Measurements from ENCODE around the gene C10orf143.

DNA sequence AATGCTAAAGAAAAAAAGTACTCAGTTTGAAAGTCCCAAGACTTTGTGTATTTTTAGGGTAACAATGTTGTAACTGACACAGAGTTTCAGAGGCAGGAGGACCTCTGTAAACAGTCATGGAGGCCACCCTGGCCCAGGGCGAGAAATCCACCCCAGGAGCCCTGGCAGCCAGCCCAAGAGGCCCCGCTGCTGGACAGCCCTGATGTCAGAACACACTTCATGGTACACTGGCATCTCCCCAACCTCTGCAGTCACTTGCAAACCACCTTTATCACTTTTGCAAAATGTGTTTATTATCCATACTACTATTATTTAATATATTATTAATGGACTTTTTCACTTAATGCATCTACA, 30.2 kb downstream of the C10orf143 start:
- TF ChIP-seq POLR2A (IDR thresholded peaks at IDR 0.05) (no peak), POLR2AphosphoS5 (IDR thresholded peaks at IDR 0.05) (no peak), EP300 (IDR thresholded peaks at IDR 0.05) (no peak)
- TF ChIP-seq, protein P1, sequence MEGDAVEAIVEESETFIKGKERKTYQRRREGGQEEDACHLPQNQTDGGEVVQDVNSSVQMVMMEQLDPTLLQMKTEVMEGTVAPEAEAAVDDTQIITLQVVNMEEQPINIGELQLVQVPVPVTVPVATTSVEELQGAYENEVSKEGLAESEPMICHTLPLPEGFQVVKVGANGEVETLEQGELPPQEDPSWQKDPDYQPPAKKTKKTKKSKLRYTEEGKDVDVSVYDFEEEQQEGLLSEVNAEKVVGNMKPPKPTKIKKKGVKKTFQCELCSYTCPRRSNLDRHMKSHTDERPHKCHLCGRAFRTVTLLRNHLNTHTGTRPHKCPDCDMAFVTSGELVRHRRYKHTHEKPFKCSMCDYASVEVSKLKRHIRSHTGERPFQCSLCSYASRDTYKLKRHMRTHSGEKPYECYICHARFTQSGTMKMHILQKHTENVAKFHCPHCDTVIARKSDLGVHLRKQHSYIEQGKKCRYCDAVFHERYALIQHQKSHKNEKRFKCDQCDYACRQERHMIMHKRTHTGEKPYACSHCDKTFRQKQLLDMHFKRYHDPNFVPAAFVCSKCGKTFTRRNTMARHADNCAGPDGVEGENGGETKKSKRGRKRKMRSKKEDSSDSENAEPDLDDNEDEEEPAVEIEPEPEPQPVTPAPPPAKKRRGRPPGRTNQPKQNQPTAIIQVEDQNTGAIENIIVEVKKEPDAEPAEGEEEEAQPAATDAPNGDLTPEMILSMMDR (IDR thresholded peaks at IDR 0.05) = no peak

All from stomach (tissue), 4 donors.